K562 treated with DMSO at 1 percent for 24 hours (cell line): Measurements from ENCODE around the gene SLC9A3. TPM values are rescaled to one million over a fixed set of nuclear protein-coding genes. Genes with fewer than 3 reads are reported as not detected.

ENCODE experiments used
- total RNA-seq: library from RNA; unstranded; fragments of 300-600 nt; gene quantifications from 2 replicates; pipeline ENCODE4 v1.2.3, GENCODE V29; 2022; ENCODE audit warnings: low read depth; ENCODE audit not compliant: insufficient read depth

Gene SLC9A3
- 6.5 and 7.9 TPM in 2 replicates for total RNA-seq

GRCh38 chr5:524234-524972 lies at the start of gene SLC9A3:
TSS of gene SLC9A3 (minus strand) at chr5:524449.

GRCh38 chr5:442335-443238 lies 81.7 kb downstream of the SLC9A3 start, which contains the start of gene EXOC3:
TSS of gene EXOC3 (plus strand) at chr5:443176. CDS start at chr5:446206, 3,030 bp downstream.

Other genes with a start within 250 kb of the SLC9A3 start
- gene AHRR, start 202.7 kb downstream of the SLC9A3 start, total RNA-seq = 3.7 and 3.8 TPM in 2 replicates
- gene EXOC3, start 81.3 kb downstream of the SLC9A3 start, total RNA-seq = 45.6 and 50.1 TPM in 2 replicates
- 13.4 and 13.5 TPM in 2 replicates for gene CEP72, start 87.9 kb upstream of the SLC9A3 start, total RNA-seq
- 0.34 and 0.50 TPM in 2 replicates for gene TPPP, start 168.9 kb upstream of the SLC9A3 start, total RNA-seq